ENCODE data around the gene LAMA4.

LAMA4 gene

GRCh38 chr6:112237066-112237465 lies 17.3 kb downstream of the LAMA4 start:
- no peak for TF ChIP-seq ISL1 (CRISPR knock-in tag; IDR thresholded peaks at IDR 0.05)
- TF ChIP-seq TOX (CRISPR knock-in tag; IDR thresholded peaks at IDR 0.05; ENCODE audit: borderline replicate concordance): no peak
- no peak for TF ChIP-seq BACH2 (CRISPR knock-in tag; IDR thresholded peaks at IDR 0.05; ENCODE audit: borderline replicate concordance)
- no peak for TF ChIP-seq CSDC2 (CRISPR knock-in tag; IDR thresholded peaks at IDR 0.05)
- TF ChIP-seq POU6F1 (CRISPR knock-in tag; IDR thresholded peaks at IDR 0.05; ENCODE audit: borderline replicate concordance, low read depth): no peak
- no peak for TF ChIP-seq TCF4 (CRISPR knock-in tag; IDR thresholded peaks at IDR 0.05; ENCODE audit: borderline replicate concordance)
- no peak for TF ChIP-seq CSRNP3 (CRISPR knock-in tag; IDR thresholded peaks at IDR 0.05)
- ATAC-seq: no peak

- TF ChIP-seq ZNF8 (CRISPR knock-in tag; IDR thresholded peaks at IDR 0.05) (no peak), ZNF70 (CRISPR knock-in tag; IDR thresholded peaks at IDR 0.05) (no peak), ZFP3 (CRISPR knock-in tag; IDR thresholded peaks at IDR 0.05) (no peak), POU6F1 (CRISPR knock-in tag; IDR thresholded peaks at IDR 0.05; ENCODE audit: borderline replicate concordance, low read depth) (no peak), PATZ1 (CRISPR knock-in tag; IDR thresholded peaks at IDR 0.05; ENCODE audit: borderline replicate concordance) (no peak)
- ATAC-seq: no peak
Measured at GRCh38 chr6:112235956-112236355, 18.4 kb downstream of the LAMA4 start.

- TF ChIP-seq ARNTL (CRISPR knock-in tag; IDR thresholded peaks at IDR 0.05; ENCODE audit: borderline replicate concordance, low read depth) (no peak), BACH2 (CRISPR knock-in tag; IDR thresholded peaks at IDR 0.05; ENCODE audit: borderline replicate concordance) (no peak), CSRNP3 (CRISPR knock-in tag; IDR thresholded peaks at IDR 0.05) (no peak), ESRRG (CRISPR knock-in tag; IDR thresholded peaks at IDR 0.05) (no peak), PPARA (CRISPR knock-in tag; IDR thresholded peaks at IDR 0.05; ENCODE audit: borderline replicate concordance) (no peak), TCF4 (CRISPR knock-in tag; IDR thresholded peaks at IDR 0.05; ENCODE audit: borderline replicate concordance) (no peak), GLIS3 (CRISPR knock-in tag; IDR thresholded peaks at IDR 0.05) (no peak), ZFP30 (CRISPR knock-in tag; IDR thresholded peaks at IDR 0.05) (no peak), CREB5 (CRISPR knock-in tag; IDR thresholded peaks at IDR 0.05; ENCODE audit: low read depth) (no peak), TSHZ2 (CRISPR knock-in tag; IDR thresholded peaks at IDR 0.05) (no peak), POU6F1 (CRISPR knock-in tag; IDR thresholded peaks at IDR 0.05; ENCODE audit: borderline replicate concordance, low read depth) (no peak), PATZ1 (CRISPR knock-in tag; IDR thresholded peaks at IDR 0.05; ENCODE audit: borderline replicate concordance) (no peak), SNAI2 (CRISPR knock-in tag; IDR thresholded peaks at IDR 0.05) (no peak), ZNF565 (CRISPR knock-in tag; conservative IDR thresholded peaks at IDR 0.05; ENCODE audit: low read depth) (no peak), ZFP3 (CRISPR knock-in tag; IDR thresholded peaks at IDR 0.05) (no peak), ZC3H10 (CRISPR knock-in tag; IDR thresholded peaks at IDR 0.05) (no peak)
- ATAC-seq: no peak
Measured at GRCh38 chr6:112234601-112235000, 19.8 kb downstream of the LAMA4 start.

Measured in SK-N-SH treated with all-trans-retinoic acid at 6 μM for 48 hours (cell line).